CD4-positive, alpha-beta T cell (primary cell): ENCODE measurements around the gene POLA2. TPM values are rescaled to one million over a fixed set of nuclear protein-coding genes. Genes with fewer than 3 reads are reported as not detected.

Experiments
- ATAC-seq: fragments of 200-7000 bp; cut with Tn5 transposase; one replicate; pipeline ENCODE4 v1.10.0; 2022; ENCODE audit warnings: mild to moderate bottlenecking; ENCODE audit not compliant: poor library complexity
- CTCF ChIA-PET: fragments of 350-600 bp; sonication (Branson Sonifier 250); formaldehyde crosslinking; loops from one replicate; lab custom pipeline; 2021; ENCODE audit warnings: antibody characterized with exemption, inconsistent platforms; lab: Charles Lee
- POLR2A ChIA-PET: fragments of 350-600 bp; sonication (Branson Sonifier 250); formaldehyde crosslinking; loops from one replicate; lab custom pipeline; 2021; ENCODE audit warnings: antibody characterized with exemption, inconsistent platforms; lab: Charles Lee
- DNase-seq, 14 experiments: peaks; one replicate each; pipeline ENCODE4 v3.0.0-alpha.2; 2013 to 2020; ENCODE audit warnings: mixed read lengths in 2 of 14
- H3K27ac ChIP-seq, 2 donors: one replicate each; pipeline versions ENCODE4 v1.5.1 to v1.7.0; 2013; ENCODE audit warnings: low read length in 2 of 2, low read depth in 1 of 2, mild to moderate bottlenecking in 1 of 2
- H3K27me3 ChIP-seq, 2 experiments: 1 replicate in 1 of 2; 2 replicates in 1 of 2; pipeline versions ENCODE4 v1.6.1 to v1.7.0; 2013; ENCODE audit warnings: low read length in 2 of 2, control low read depth in 1 of 2, mild to moderate bottlenecking in 1 of 2, moderate library complexity in 1 of 2; ENCODE audit not compliant: insufficient read depth in 2 of 2, control insufficient read depth in 1 of 2
- H3K36me3 ChIP-seq: one replicate; pipeline ENCODE4 v1.6.1; 2013; ENCODE audit warnings: low read length, control low read depth; ENCODE audit not compliant: insufficient read depth
- H3K4me1 ChIP-seq: one replicate; pipeline ENCODE4 v1.6.1; 2013; ENCODE audit warnings: low read length, control low read depth; ENCODE audit not compliant: insufficient read depth
- H3K4me3 ChIP-seq: one replicate; pipeline ENCODE4 v1.5.1; 2013; ENCODE audit warnings: mild to moderate bottlenecking, low read length, moderate library complexity
- H3K9me3 ChIP-seq, 2 experiments: 1 replicate in 1 of 2; 2 replicates in 1 of 2; pipeline versions ENCODE4 v1.6.1 to v1.7.0; 2013; ENCODE audit warnings: low read length in 2 of 2, mild to moderate bottlenecking in 2 of 2, control low read depth in 1 of 2, moderate library complexity in 1 of 2; ENCODE audit not compliant: control insufficient read depth in 1 of 2, insufficient read depth in 1 of 2
- H3K27ac Mint-ChIP-seq: one replicate; pipeline ENCODE4 v1.8.0; 2020; ENCODE audit warnings: mixed read lengths
- H3K27me3 Mint-ChIP-seq: one replicate; pipeline ENCODE4 v1.8.0; 2021; ENCODE audit warnings: mixed read lengths
- H3K36me3 Mint-ChIP-seq: one replicate; pipeline ENCODE4 v1.8.0; 2021; ENCODE audit warnings: low read depth, mixed read lengths
- H3K4me1 Mint-ChIP-seq: one replicate; pipeline ENCODE4 v1.8.0; 2021; ENCODE audit warnings: low read depth, mixed read lengths
- H3K4me3 Mint-ChIP-seq: one replicate; pipeline ENCODE4 v1.8.0; 2020; ENCODE audit warnings: mild to moderate bottlenecking, mixed read lengths
- H3K9me3 Mint-ChIP-seq: one replicate; pipeline ENCODE4 v1.8.0; 2020; ENCODE audit warnings: mixed read lengths
- CTCF ChIP-seq: fragments of 200-600 bp; IDR thresholded peaks from one replicate; pipeline ENCODE4 v1.8.0; 2022; ENCODE audit warnings: antibody characterized with exemption, mild to moderate bottlenecking
- intact Hi-C, 2 experiments: fragments of 100-400 bp; cut with DNase I in 1 of 2; cut with micrococcal nuclease in 1 of 2; formaldehyde crosslinking; loops; one replicate each; pipeline versions ENCODE4 v1.15.1 to v1.9.0; 2023 to 2025; cut with DNase I, micrococcal nuclease
- total RNA-seq, 174 experiments: library from RNA in 2 of 174; stranded (reverse) in 2 of 174; gene quantifications; one replicate each; pipeline ENCODE4 v1.2.3 and lab custom pipeline; 2021 to 2026

POLA2 gene
- total RNA-seq, 2 experiments from 2014 or later: 9.6 to 10.6 TPM

GRCh38 chr11:65317025-65317786, 55.4 kb downstream of the POLA2 start:
- H3K27me3 Mint-ChIP-seq: no peaks in the 10 kb centered on the region
- Histone ChIP-seq H3K36me3 (no peaks in the 10 kb centered on the region), H3K27ac (no peak overlapping the region), H3K9me3 (no peaks in the 10 kb centered on the region), H3K27me3 (peaks cover 2 to 4% of the 10 kb centered on the region in 2 experiments), H3K4me1 (peaks cover 21% of the 10 kb centered on the region), H3K4me3 (no peak overlapping the region)
- ATAC-seq (no peak), DNase-seq (peak in 1 of 14 experiments; percentile 33)
- H3K4me1 Mint-ChIP-seq: peaks cover 12% of the 10 kb centered on the region
- no peaks in the 10 kb centered on the region for H3K9me3 Mint-ChIP-seq
- peak overlapping the region; percentile 58 for H3K4me3 Mint-ChIP-seq
- no peaks in the 10 kb centered on the region for H3K36me3 Mint-ChIP-seq
- CTCF ChIA-PET: interaction anchor here (0.6 to 5.2 kb wide), 5 partner anchors 14 to 202 kb away, joined by 3 to 55 read pairs (median 6); partner anchors contain the start of genes DPF2 and POLA2
- no peak overlapping the region for H3K27ac Mint-ChIP-seq
- no peak for TF ChIP-seq CTCF
- intact Hi-C loops: loop anchor here in 1 of 2 experiments (10.0 kb wide), 1 partner anchor 302 kb away; the partner anchor contains the start of gene ARL2
- POLR2A ChIA-PET: interaction anchor here (2.9 to 3.4 kb wide), 3 partner anchors 55 to 182 kb away, joined by 11 to 16 read pairs (median 12); partner anchors contain the start of genes MALAT1, POLA2 and SYVN1

DNA sequence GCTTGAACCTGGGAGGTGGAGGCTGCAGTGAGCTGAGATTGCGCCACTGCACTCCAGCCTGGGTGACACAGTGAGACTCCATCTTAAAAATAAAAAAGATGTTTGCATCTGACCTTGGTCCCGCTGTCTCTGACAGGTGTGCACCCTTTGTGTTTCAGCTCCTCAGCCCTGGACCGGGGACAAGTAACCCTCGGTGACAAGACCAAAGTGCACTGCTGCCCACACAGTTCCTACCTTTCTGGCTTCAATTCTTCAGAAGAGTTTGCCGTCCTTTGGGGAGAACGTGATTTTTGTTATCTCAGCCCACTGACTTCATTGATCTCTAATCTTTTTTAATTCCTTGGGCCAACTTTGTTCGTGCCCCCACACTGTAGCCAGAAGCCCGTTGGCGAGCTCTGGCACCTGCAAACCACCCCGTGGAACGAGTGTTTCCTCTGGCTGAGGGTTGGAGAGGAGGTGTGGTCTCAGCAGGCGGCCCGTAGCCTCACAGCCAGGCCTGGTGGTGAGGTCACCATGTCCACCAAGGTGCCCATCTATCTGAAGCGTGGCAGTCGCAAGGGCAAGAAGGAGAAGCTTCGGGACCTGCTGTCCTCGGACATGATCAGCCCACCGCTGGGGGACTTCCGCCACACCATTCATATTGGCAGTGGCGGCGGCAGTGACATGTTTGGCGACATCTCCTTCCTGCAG, 58.8 kb downstream of the POLA2 start:
- peaks cover 5% of the 10 kb centered on the region for H3K4me1 Mint-ChIP-seq
- H3K27me3 Mint-ChIP-seq: peaks cover 3% of the 10 kb centered on the region
- no peak overlapping the region for H3K4me3 Mint-ChIP-seq
- ATAC-seq (no peak), DNase-seq (no peak)
- no peak for TF ChIP-seq CTCF
- POLR2A ChIA-PET: no interaction called here
- H3K36me3 ChIP-seq: no peaks in the 10 kb centered on the region
- no peaks in the 10 kb centered on the region for H3K9me3 ChIP-seq
- no peak overlapping the region for H3K27ac ChIP-seq
- H3K9me3 Mint-ChIP-seq: no peaks in the 10 kb centered on the region
- H3K4me1 ChIP-seq: peaks cover 6% of the 10 kb centered on the region
- peaks cover 0 to 4% of the 10 kb centered on the region in 2 experiments for H3K27me3 ChIP-seq
- intact Hi-C loops: no loop called here
- CTCF ChIA-PET: no interaction called here
- no peaks in the 10 kb centered on the region for H3K36me3 Mint-ChIP-seq
- no peak overlapping the region for H3K4me3 ChIP-seq
- no peak overlapping the region for H3K27ac Mint-ChIP-seq

- Histone ChIP-seq H3K4me3 (no peak overlapping the region), H3K9me3 (no peaks in the 10 kb centered on the region), H3K27ac (no peak overlapping the region), H3K27me3 (peaks cover 0 to 4% of the 10 kb centered on the region in 2 experiments), H3K4me1 (peaks cover under 1% of the 10 kb centered on the region), H3K36me3 (no peaks in the 10 kb centered on the region)
- no peak overlapping the region for H3K4me3 Mint-ChIP-seq
- ATAC-seq: no peak
- no peaks in the 10 kb centered on the region for H3K36me3 Mint-ChIP-seq
- no peak for DNase-seq
- no peaks in the 10 kb centered on the region for H3K9me3 Mint-ChIP-seq
- POLR2A ChIA-PET: no interaction called here
- TF ChIP-seq CTCF: no peak
- peaks cover 3% of the 10 kb centered on the region for H3K27me3 Mint-ChIP-seq
- no peak overlapping the region for H3K27ac Mint-ChIP-seq
- H3K4me1 Mint-ChIP-seq: peaks cover under 1% of the 10 kb centered on the region
- intact Hi-C loops: no loop called here
- CTCF ChIA-PET: no interaction called here
These were observed 59.3 kb downstream of the POLA2 start for GRCh38 chr11:65321076-65321475.
